Measurements from ENCODE around the gene ZFHX3.

- TF ChIP-seq, protein P1, sequence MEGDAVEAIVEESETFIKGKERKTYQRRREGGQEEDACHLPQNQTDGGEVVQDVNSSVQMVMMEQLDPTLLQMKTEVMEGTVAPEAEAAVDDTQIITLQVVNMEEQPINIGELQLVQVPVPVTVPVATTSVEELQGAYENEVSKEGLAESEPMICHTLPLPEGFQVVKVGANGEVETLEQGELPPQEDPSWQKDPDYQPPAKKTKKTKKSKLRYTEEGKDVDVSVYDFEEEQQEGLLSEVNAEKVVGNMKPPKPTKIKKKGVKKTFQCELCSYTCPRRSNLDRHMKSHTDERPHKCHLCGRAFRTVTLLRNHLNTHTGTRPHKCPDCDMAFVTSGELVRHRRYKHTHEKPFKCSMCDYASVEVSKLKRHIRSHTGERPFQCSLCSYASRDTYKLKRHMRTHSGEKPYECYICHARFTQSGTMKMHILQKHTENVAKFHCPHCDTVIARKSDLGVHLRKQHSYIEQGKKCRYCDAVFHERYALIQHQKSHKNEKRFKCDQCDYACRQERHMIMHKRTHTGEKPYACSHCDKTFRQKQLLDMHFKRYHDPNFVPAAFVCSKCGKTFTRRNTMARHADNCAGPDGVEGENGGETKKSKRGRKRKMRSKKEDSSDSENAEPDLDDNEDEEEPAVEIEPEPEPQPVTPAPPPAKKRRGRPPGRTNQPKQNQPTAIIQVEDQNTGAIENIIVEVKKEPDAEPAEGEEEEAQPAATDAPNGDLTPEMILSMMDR (IDR thresholded peaks at IDR 0.05), result no peak
- TF ChIP-seq POLR2A (IDR thresholded peaks at IDR 0.05), result no peak
Observed at GRCh38 chr16:72796222-72796621, 251.7 kb downstream of the ZFHX3 start.

Measured in heart left ventricle (tissue), 13 donors.